GM19455 (cell line): ENCODE data around the gene PAXX.
A peak's percentile ranks its signal among the peaks of the same experiment; 100 is the strongest.

Source experiments
- ATAC-seq: cut with Tn5 transposase; IDR thresholded peaks from one replicate; pipeline ENCODE4 v1.9.1; 2021; ENCODE audit not compliant: unreplicated experiment

PAXX gene

GRCh38 chr9:136991993-136992818 is at the start of gene PAXX:
TSS of gene PAXX (plus strand) at chr9:136992422. CDS start at chr9:136992444, 22 bp downstream.
- peak; percentile 77 for ATAC-seq

- no peak for ATAC-seq
Measured at GRCh38 chr9:136942881-136943230, 49.4 kb upstream of the PAXX start.

- peak; percentile 28 for ATAC-seq
Measured at GRCh38 chr9:136943291-136944211, 48.7 kb upstream of the PAXX start.

- peak; percentile 41 for ATAC-seq
Measured at GRCh38 chr9:136944212-136944518, 48.1 kb upstream of the PAXX start.

- ATAC-seq, result peak; percentile 73
Measured at GRCh38 chr9:136944519-136945332, 47.5 kb upstream of the PAXX start, which contains the start of the genes C8G and FBXW5. TSS of gene C8G (plus strand) at chr9:136945243. CDS start at chr9:136945321, 78 bp downstream. TSS of gene FBXW5 (minus strand) at chr9:136944738. CDS start at chr9:136944083, 655 bp downstream.

- no peak for ATAC-seq
Measured at GRCh38 chr9:136945333-136946227, 46.6 kb upstream of the PAXX start.

- ATAC-seq, result no peak
Measured at GRCh38 chr9:136946228-136947027, 45.8 kb upstream of the PAXX start.

GRCh38 chr9:136947028-136947891 is 45.0 kb upstream of the PAXX start:
- no peak for ATAC-seq

- ATAC-seq, result no peak
Measured at GRCh38 chr9:136947955-136948510, 44.2 kb upstream of the PAXX start.

GRCh38 chr9:136949239-136949816 is 42.9 kb upstream of the PAXX start:
- no peak for ATAC-seq

- peak; percentile 80 for ATAC-seq
Measured at GRCh38 chr9:136949817-136950655, 42.2 kb upstream of the PAXX start.

GRCh38 chr9:136950656-136951276 is 41.5 kb upstream of the PAXX start:
- no peak for ATAC-seq

GRCh38 chr9:136951541-136952320 is 40.5 kb upstream of the PAXX start, which contains the start of gene LCN12:
TSS of gene LCN12 (plus strand) at chr9:136952273. CDS start at chr9:136952328, 55 bp downstream.
- ATAC-seq, result no peak

GRCh38 chr9:136952321-136952850 is 39.8 kb upstream of the PAXX start:
- no peak for ATAC-seq
